ENCODE data around the gene TSPAN6. TPM values are rescaled to one million over a fixed set of nuclear protein-coding genes. Genes with fewer than 3 reads are reported as not detected.

The TSPAN6 gene
- total and polyA plus RNA-seq, 9 of the 15 experiments (the other 6 are each of a cell fraction or from before 2014, with no cell fraction given), result 0.04 to 0.68 (median 0.11) TPM; not detected in 6

DNA sequence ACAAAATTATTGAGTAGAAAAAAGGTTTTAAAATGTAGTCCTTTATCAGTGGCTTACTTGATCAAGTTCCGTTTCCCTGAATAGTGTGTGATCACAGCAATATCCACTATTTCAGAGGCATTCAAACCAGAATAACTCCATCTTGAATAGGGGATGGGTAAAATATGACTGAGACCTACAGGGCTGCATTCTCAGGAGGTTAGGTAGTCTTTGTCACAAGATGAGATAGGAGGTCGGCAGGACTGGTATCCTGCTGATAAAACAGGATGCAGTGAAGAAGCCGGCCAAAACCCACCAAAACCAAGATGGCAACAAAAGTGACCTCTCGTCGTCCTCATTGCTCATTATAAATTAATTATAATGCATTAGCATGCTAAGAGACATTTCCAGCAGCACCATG lies 24.7 kb downstream of the TSPAN6 start (continued):
- TF ChIP-seq SPI1 (IDR thresholded peaks at IDR 0.05; ENCODE audit: borderline replicate concordance, low read depth, low read length) (no peak), MBD1 (CRISPR knock-in tag; IDR thresholded peaks at IDR 0.05) (no peak), MED1 (CRISPR knock-in tag; IDR thresholded peaks at IDR 0.05; ENCODE audit: borderline replicate concordance) (no peak), MTA3 (IDR thresholded peaks at IDR 0.05; ENCODE audit: borderline replicate concordance) (no peak), ZNF444 (CRISPR knock-in tag; IDR thresholded peaks at IDR 0.05) (no peak), AFF1 (IDR thresholded peaks at IDR 0.05; ENCODE audit: low read depth in 1 of 2, partially characterized antibody in 2 of 2) (no peak), ZBTB8A (IDR thresholded peaks at IDR 0.05; ENCODE audit: partially characterized antibody) (no peak)
